Colonic mucosa (tissue), 4 donors: ENCODE data around the gene AKR1B1. TPM values are rescaled to one million over a fixed set of nuclear protein-coding genes. Genes with fewer than 3 reads are reported as not detected.

ENCODE experiments used
- DNase-seq: peaks from one replicate; pipeline ENCODE4 v3.0.0-alpha.2; 2020
- H3K27ac ChIP-seq: fragments of 200-600 bp; one replicate; pipeline ENCODE4 v1.8.0; 2021
- H3K27me3 ChIP-seq: fragments of 200-600 bp; one replicate; pipeline ENCODE4 v1.8.0; 2021
- H3K36me3 ChIP-seq: fragments of 200-600 bp; one replicate; pipeline ENCODE4 v1.8.0; 2021
- H3K4me1 ChIP-seq: fragments of 200-600 bp; one replicate; pipeline ENCODE4 v1.8.0; 2021; ENCODE audit warnings: mild to moderate bottlenecking
- H3K4me3 ChIP-seq: fragments of 200-600 bp; one replicate; pipeline ENCODE4 v1.8.0; 2021
- H3K9ac ChIP-seq, 2 donors: one replicate each; pipeline ENCODE4 v1.7.0; 2013; ENCODE audit warnings: control low read depth in 2 of 2, low read depth in 2 of 2, low read length in 2 of 2
- H3K9me3 ChIP-seq: fragments of 200-600 bp; one replicate; pipeline ENCODE4 v1.8.0; 2021
- CTCF ChIP-seq: fragments of 200-600 bp; IDR thresholded peaks from one replicate; pipeline ENCODE4 v1.8.0; 2022; ENCODE audit warnings: antibody characterized with exemption, mild to moderate bottlenecking
- intact Hi-C: fragments of 100-400 bp; cut with DNase I; formaldehyde crosslinking; loops from one replicate; pipeline ENCODE4 v1.14.1; 2022
- total RNA-seq, 2 donors: library from RNA; stranded (reverse); fragmentation: NEBNext Ultra II Directional in 1 of 2; extraction: Animal tissue kit (Norgen Biotek cat#: 25700) in 1 of 2; gene quantifications; one replicate each; pipeline ENCODE4 v1.2.1, GENCODE V29; 2021
- donor health status: healthy.
- donor health status: DM: no; HTN: no; CAD: no.
- donor health status: DM: no; HTN: no; CAD: no.

AKR1B1 gene
- total RNA-seq, 2 donors from 2014 or later = 24.9 to 26.9 TPM

DNA sequence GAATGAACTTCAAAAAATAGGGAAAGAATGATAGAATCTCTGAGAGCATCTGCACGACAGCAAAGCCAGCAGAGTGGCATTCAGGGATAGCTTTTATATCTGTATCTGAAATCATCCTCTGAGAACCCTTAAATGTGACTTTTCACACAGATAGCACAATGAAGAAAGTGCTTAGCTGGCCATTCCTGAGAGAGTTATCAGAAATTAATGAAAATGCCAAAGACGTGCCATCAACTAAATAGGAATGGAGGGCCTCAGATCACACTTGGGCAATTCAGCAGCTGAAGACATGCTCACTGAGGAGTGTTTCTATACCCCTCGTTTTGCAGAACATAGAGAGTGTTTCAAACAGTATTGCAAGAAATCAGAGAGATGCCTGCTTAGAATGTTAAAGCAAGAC is 51.6 kb downstream of the AKR1B1 start:
- H3K4me3 ChIP-seq = no peak overlapping the region
- no peaks in the 10 kb centered on the region for H3K27me3 ChIP-seq
- no peaks in the 10 kb centered on the region for H3K4me1 ChIP-seq
- DNase-seq = no peak
- H3K9me3 ChIP-seq = no peaks in the 10 kb centered on the region
- intact Hi-C loops = no loop called here
- TF ChIP-seq CTCF = no peak
- no peaks in the 10 kb centered on the region for H3K36me3 ChIP-seq
- no peak overlapping the region for H3K27ac ChIP-seq
- no peak overlapping the region for H3K9ac ChIP-seq

DNA sequence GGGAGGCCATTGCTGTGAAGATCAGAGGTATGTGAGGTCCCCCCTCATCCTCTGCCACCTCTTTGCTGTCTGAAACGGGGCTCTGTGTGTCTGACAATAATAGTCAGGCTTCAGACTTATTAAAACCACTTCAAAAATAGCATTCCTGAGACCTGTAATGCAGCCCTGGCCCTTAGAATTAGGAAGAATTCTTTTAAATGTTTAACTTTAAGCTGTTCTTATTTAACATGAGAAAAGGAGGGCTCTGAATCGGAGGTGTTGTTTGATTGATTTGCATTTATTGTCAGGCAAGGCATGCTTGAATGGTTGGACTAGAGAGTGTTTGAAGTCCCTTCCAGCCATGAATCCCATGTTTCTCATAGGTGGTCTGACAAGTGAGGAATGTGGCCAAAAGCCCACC is 52.5 kb downstream of the AKR1B1 start:
- Histone ChIP-seq H3K4me3 (no peak overlapping the region), H3K9ac (no peak overlapping the region), H3K9me3 (no peaks in the 10 kb centered on the region), H3K27ac (no peak overlapping the region), H3K36me3 (no peaks in the 10 kb centered on the region), H3K4me1 (no peaks in the 10 kb centered on the region), H3K27me3 (no peaks in the 10 kb centered on the region)
- no peak for DNase-seq
- TF ChIP-seq CTCF = no peak
- intact Hi-C loops = no loop called here

GRCh38 chr7:134405299-134405698 is 53.6 kb downstream of the AKR1B1 start:
- no peak overlapping the region for H3K9ac ChIP-seq
- no peaks in the 10 kb centered on the region for H3K36me3 ChIP-seq
- no peaks in the 10 kb centered on the region for H3K27me3 ChIP-seq
- no peak for DNase-seq
- no peak overlapping the region for H3K4me3 ChIP-seq
- no peak for TF ChIP-seq CTCF
- H3K27ac ChIP-seq = no peak overlapping the region
- no peaks in the 10 kb centered on the region for H3K9me3 ChIP-seq
- H3K4me1 ChIP-seq = no peaks in the 10 kb centered on the region
- intact Hi-C loops = no loop called here

DNA sequence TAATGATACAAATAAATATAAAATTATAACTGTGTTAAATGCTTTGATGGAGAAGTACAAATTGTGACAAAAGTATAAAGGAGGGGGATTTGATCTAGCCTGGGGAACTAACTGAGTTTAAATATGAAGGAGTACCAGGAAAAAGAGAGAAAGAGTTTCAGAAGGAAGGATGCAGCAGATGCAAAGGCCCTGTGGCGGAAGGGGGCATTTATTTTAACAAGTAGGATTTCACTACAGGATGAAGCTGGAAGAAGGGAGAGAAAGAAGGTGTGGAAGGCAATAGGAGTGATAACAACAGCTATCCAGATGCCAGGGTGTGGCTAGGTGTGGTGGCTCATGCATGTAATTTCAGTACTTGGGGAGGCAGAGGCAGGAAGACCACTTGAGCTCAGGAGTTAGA is 55.8 kb downstream of the AKR1B1 start:
- H3K9ac ChIP-seq = no peak overlapping the region
- H3K9me3 ChIP-seq = no peaks in the 10 kb centered on the region
- H3K4me3 ChIP-seq = no peak overlapping the region
- no peaks in the 10 kb centered on the region for H3K4me1 ChIP-seq
- DNase-seq = no peak
- H3K36me3 ChIP-seq = no peaks in the 10 kb centered on the region
- no peaks in the 10 kb centered on the region for H3K27me3 ChIP-seq
- H3K27ac ChIP-seq = no peak overlapping the region
- intact Hi-C loops = no loop called here
- TF ChIP-seq CTCF = no peak

GRCh38 chr7:134400859-134401258 is 58.0 kb downstream of the AKR1B1 start:
- Histone ChIP-seq H3K27ac (no peak overlapping the region), H3K4me3 (no peak overlapping the region)
- DNase-seq = no peak

More at GRCh38 chr7:134400859-134401258, 58.0 kb downstream of the AKR1B1 start:
- Histone ChIP-seq H3K27me3 (no peaks in the 10 kb centered on the region), H3K9me3 (no peaks in the 10 kb centered on the region), H3K36me3 (no peaks in the 10 kb centered on the region), H3K9ac (no peak overlapping the region), H3K4me1 (no peaks in the 10 kb centered on the region)
- intact Hi-C loops = no loop called here
- TF ChIP-seq CTCF = no peak
